GM19455 (cell line): Measurements from ENCODE around the gene CCDC187.
"Not testable (repeated sequence)": the region's sequence is repeated elsewhere in the genome, so short reads cannot be mapped to it uniquely, and the experiment has no call there.

Source experiments
- ATAC-seq: cut with Tn5 transposase; IDR thresholded peaks from one replicate; pipeline ENCODE4 v1.9.1; 2021; ENCODE audit not compliant: unreplicated experiment

Gene CCDC187

GRCh38 chr9:136303825-136304416 is at the start of gene CCDC187:
Gene CCDC187, minus strand, starts transcription at chr9:136304094. Its CDS starts 264 bp downstream, at chr9:136303830.
- ATAC-seq, result no peak

GRCh38 chr9:136353088-136353487 is 49.2 kb upstream of the CCDC187 start:
- no peak for ATAC-seq

DNA sequence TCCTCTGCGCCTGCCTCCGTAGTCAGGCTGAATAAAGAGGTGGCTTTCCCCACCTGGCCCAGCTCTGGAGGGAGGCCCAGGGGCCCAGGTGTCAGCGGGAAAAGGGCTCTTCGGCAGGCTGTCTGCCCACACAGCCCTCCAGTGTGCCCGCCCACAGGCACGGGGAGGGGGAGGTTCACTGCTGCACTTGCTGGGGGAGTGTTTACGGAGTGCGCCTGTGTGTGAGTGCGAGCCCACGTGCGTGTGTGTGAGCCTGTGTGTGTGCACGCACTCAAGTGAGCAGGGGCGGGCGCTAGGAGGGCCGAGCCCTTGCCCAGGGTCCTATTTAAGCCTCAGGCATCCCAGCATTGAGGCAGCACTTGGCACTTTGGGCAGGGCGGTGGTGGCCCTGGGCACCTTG is 48.8 kb upstream of the CCDC187 start:
- ATAC-seq, result no peak

DNA sequence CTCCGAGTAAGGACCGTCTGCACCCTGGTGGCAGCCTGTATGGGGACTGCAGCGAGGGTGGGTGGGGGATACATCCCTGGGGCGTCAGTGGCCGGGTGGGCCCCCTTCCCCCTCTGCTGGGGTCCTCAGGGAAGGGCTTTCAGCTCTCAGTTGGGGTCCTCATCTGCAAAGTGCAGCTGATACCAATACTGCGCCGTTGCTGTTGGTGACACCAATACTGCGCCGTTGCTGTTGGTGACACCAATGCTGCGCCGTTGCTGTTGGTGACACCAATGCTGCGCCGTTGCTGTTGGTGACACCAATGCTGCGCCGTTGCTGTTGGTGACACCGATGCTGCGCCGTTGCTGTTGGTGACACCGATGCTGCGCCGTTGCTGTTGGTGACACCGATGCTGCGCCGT is 48.0 kb upstream of the CCDC187 start:
- ATAC-seq, result not testable (repeated sequence)

DNA sequence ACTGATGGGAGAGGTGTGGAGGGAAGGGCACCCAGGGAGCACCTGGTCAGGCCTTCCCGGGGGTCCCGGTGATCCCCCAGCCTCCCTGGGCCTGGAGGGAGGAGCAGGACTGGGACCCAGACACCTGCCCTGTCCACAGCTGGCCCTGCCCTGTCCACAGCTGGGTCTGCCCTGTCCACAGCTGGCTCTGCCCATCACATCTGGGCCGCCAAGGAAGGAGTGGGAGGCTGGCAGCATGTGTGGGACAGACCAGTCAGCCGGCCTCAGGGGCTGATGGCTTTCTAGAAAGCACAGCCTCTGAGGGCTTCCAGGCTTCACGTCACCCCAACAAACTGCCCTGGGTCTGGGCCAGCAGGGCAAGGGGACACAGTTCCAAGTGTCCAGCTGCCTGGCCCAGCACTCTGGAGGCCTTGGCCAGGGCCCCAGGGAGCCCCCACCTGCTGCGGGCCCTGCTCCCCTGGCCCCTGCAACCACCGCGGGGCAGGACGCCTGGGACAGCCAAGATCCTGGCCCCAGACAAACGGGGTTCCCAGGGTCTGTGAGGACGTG is 47.4 kb upstream of the CCDC187 start:
- no peak for ATAC-seq

- ATAC-seq, result no peak
These were observed 45.7 kb upstream of the CCDC187 start for GRCh38 chr9:136349546-136349945.

- ATAC-seq, result no peak
These were observed 44.8 kb upstream of the CCDC187 start for GRCh38 chr9:136348691-136349090.

GRCh38 chr9:136347472-136348256 is 43.8 kb upstream of the CCDC187 start:
- ATAC-seq, result no peak

- ATAC-seq, result no peak
These were observed 43.1 kb upstream of the CCDC187 start for GRCh38 chr9:136346927-136347465.

DNA sequence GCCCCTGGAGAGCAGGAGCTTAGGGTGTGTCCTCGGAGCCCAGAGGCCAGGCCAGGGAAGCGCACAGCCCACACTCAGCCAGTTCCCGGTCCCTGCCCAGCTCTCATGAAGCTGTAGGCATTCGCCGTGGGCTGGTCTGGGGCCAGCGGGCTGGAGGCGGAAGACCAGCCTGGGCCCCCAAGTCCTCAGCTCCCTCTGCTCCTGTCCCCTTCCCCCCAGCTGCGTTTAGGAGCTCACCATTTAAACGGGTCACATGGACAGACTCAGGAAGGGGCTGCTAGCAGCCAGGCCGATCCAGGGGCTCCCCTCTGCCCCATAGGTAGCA is 42.2 kb upstream of the CCDC187 start:
- ATAC-seq, result no peak

- no peak for ATAC-seq
These were observed 41.6 kb upstream of the CCDC187 start for GRCh38 chr9:136345281-136346156.

DNA sequence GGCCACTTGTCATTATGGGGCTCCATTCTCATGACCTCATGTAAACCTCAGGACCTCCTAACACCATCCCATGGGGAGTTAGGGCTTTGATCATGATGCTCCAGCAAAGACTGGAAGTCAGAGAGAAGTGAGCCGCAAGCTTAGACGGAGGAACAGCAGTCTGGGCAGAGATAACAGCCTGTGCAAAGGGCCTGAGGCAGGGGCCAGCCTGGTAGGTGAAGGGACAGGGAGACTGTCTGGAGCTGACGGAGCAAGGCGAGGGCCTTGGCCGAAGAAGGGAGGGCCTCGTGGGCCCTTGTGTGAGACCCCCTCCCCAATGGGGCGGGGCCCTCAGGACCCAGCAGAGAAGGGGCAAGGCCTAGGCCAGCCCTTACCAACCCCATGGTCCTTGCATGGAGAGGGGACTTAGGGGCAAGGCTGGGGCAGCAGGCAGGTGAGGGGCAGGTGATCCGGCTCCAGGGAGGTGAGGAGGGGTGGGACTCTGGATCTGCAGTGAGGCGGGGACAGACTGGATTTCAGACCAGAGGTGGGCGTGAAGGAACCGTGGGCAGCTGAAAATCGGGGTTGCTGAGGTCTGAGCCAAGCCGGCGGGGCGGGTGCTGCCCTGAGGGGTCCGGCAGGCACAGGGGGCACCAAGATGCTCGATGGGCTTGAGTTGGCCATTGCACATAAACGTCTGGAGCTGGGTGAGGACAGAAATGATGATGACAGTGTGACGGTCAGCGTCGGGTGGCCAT is 40.8 kb upstream of the CCDC187 start:
- no peak for ATAC-seq

GRCh38 chr9:136343884-136344269 is 40.0 kb upstream of the CCDC187 start:
- no peak for ATAC-seq

DNA sequence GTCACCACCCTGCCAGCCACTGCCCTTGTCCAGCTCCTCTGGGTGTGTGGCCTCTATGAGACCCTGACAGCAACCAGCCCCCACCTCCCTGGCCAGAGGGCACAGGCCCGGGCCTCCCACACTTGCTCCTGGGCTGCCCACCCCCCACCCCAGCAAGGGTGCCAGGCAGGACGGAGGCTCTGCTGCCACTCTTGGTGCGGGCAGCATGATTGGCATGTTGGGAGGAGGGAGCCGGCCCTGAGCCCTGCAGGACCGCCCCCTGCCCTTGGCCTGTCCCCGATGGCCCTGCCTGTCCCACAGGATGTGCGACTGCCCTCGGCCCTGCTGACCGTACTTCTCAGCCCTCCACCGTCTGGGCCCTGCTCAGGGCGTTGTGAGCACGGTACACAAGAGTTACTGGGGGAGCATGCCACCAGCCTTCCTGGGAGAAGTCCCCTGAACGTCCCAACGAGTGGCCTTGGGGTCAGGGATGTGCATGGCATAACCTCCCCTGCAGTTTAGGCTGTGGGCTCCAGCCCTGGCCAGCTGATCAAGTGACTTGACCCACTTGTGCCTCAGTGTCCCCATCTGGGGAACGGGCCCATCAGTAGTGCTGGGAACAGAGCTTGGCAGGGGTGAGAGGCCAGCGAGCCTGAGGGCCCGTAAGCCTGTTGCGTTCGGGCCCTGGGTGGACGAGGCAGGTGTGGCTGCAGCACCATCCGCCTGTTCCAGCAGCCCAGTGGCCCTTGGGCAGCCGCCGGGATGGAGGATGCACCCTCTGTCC is 39.4 kb upstream of the CCDC187 start:
- ATAC-seq, result no peak

GRCh38 chr9:136342181-136343120 is 38.6 kb upstream of the CCDC187 start:
- no peak for ATAC-seq

GRCh38 chr9:136341769-136342168 is 37.9 kb upstream of the CCDC187 start:
- ATAC-seq, result no peak

DNA sequence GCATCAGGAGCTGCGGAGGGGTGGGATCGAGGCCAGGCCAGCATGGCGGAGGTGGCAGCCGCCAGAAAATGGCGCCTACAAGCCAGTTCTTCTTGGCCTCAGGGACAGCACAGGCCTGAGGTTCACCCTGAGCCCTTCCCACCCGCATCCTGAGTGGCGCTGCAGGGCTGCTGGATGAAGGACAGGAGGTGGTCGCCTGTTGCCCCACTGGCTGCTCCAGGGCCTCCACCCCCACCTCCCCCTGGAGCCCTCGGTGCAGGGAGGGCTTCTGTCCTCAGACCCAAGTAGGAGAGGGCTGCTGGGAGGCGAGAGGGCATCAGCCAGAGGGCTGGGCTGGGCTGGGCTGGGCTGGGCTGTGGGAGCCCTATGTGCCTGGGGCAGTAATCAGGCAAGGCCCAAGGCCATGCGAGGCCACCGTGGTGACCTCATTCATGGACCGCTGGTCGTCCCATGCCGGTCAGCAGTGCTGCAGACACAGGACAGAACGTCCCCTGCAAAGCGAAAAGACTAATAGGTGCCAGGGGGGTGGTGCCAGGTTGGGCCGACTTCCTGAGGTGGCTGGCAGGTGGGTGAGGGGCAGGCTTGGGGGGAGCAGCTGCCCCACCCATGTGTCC is 37.3 kb upstream of the CCDC187 start:
- ATAC-seq, result no peak

DNA sequence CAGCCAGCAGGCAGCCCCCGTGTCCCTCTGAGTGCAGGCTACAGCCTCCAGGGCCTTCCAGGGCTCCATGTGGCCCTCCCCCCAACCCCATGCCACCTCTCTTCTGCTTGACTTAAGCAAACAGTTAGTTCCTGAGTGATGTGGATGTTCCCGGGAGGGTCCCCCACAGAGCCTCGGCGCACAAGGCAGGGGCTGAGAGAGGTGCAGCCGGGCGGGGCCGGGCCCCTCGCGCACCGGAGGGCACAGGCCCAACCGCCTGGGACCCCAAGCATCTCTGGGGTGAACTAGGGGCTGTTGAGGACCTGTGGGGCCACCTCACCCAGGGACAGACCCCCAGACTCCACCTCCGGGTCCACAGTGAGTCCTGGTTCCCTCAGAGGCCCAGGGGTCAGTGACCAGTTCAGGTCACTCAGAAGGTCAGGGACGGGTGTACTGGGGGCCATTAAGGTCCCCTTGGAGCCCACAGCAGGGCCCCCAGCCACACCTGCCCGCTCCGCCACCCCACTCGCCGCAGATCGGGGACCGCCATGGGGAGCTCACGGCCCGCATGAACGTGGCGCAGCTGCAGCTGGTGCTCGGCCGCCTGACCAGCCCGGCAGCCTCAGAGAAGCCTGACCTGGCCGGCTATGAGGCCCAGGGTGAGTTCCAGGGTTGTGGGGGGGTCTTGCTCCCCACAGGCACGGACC is 36.6 kb upstream of the CCDC187 start:
- no peak for ATAC-seq
